ENCODE data around the gene HOGA1. TPM values are rescaled to one million over a fixed set of nuclear protein-coding genes. Genes with fewer than 3 reads are reported as not detected.
A peak's percentile ranks its signal among the peaks of the same experiment; 100 is the strongest.

Gene HOGA1
- total RNA-seq, 1 experiment from 2014 or later: 6.3 TPM

DNA sequence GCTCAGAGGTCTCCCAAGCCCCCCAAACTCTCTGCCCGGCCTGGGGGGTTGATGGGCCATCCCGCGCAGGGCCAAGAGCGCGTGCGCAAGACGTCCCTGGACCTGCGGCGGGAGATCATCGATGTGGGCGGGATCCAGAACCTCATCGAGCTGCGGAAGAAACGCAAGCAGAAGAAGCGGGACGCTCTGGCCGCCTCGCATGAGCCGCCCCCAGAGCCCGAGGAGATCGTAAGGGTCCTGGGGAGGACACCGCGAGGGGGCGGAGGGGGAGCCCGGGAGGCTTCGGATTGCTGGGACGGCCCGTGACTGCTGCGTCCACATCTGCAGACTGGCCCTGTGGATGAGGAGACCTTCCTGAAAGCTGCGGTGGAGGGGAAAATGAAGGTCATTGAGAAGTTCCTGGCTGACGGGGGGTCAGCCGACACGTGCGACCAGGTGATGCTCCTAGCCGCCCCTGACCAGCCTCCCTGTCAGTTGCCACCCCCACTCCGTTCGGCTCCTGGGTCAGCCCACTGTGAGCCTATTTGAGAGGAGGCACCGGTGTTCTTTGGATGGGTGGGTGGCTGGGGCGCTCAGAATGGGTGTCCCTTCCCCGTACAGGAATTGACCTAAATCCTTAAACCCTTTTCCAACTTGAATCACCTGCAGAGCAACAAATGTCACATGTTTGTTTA is 5.9 kb upstream of the HOGA1 start:
- no peak for DNase-seq (ENCODE audit: low spot score)

DNA sequence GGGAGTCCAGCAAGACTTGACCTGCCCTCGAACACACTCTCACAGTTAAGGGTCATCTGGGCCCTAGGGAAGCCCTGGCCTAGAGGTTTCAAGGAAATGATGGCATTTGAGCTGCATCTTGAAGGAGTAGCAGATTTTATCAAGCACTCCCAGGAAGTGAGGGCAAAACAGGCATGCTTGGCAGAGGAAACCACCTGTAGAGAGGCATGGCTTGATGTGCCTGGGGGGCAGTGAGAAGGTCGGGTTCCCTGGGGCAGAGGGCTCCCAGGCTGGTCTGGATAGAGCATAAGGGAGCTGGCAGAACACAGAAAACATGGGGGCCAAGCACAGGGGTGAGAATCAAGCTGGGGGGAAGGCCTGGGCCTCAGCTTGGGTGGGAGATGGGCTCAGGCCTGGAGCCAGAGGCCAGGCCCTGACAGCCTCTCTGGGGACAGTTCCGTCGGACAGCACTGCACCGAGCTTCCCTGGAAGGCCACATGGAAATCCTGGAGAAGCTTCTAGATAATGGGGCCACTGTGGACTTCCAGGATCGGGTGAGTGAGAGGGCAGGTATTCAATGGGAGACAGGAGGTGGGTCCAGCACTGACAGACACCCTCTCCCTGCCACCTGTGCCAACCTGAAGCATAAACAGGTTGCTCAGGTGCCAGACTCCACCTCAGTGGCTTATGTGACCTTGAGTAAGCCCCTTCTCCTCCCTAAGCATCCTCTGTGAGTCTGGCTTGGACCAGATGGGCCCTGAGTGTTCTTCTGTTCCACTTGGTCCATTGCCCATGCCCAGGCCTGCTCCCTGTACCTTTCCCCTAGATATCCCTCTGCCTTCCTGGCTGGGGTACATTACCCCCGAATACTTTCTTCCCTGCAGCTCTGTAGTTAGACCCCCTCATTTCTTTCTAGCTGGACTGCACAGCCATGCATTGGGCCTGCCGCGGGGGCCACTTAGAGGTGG is 3.5 kb upstream of the HOGA1 start:
- no peak for DNase-seq (ENCODE audit: low spot score)

DNA sequence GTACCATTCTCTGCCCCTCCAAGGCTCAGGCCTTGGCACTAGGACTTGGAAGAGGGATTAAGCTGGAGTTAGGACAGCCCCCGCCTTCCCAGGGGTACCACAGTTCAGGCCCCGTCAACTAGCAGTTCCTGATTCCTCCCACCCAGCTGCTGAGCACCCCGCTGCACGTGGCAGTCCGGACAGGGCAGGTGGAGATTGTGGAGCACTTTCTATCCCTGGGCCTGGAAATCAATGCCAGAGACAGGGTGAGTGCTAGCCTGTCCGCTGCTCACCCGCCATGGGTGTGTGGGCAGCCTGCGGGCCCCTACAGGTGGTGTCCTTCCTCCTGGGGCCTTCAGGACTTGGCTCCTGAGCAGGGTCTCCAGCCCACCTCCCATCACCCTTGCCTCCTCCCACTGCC is 2.0 kb upstream of the HOGA1 start:
- no peak for DNase-seq (ENCODE audit: low spot score)

DNA sequence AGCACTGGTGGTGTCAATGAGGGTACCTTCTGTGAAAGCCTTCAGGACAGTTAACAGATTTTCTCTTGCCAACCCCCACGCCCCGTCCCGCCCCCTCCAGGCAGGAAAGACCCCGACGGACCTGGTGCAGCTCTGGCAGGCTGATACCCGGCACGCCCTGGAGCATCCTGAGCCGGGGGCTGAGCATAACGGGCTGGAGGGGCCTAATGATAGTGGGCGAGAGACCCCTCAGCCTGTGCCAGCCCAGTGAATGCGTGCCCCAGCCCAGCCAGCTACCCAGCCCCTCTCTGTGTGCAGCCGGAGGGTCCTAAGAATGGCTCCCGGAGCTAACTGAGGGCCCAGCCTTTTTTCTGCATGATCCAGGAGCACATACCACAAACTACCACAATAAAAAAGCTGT is 713 bp upstream of the HOGA1 start:
- no peak for DNase-seq (ENCODE audit: low spot score)

DNA sequence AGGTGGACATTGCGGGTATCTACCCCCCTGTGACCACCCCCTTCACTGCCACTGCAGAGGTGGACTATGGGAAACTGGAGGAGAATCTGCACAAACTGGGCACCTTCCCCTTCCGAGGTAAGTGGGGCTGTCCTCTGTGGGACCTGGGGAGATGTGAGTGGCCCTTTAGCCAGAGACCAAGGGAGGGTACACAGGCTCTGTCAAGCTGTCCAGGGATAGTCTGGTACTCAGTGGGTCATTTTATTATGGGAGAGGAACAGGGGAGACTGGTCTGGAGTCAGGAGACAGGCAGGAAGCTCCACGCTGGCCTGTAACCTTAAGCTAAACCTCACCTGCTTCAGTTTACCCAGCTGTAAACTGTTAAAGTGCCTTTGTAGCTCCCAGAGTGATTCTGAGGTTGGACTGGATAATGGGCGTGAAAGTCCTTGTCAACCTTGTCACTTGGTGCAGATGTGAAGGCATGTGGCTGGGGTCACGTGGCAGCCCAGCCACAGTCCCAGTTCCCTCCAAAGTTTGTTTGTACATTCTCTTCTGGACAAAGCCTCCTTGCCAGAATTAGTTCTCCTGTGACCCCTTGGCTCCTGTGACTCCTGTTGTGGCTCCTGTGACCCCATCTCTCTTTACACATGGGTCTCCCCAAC is 729 bp downstream of the HOGA1 start:
- no peak for DNase-seq (ENCODE audit: low spot score)

DNA sequence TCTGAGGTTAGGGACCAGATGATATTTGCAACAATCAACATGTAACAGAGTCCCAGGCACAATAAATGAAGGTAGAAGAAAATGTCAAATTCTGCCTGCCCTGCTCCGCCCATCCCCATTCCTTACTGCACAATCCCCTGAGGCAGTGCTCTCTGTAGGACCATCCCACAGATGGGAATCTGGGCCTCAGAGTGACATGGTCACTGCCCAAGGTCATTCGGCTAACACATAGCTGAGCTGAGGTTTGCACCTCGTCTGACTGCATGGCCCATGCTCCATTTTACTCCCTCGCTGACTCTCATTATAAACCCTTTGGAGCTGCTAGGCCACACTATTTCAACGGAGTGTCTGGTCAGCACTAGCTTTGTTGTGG is 1.2 kb downstream of the HOGA1 start:
- DNase-seq (ENCODE audit: low spot score): no peak

DNA sequence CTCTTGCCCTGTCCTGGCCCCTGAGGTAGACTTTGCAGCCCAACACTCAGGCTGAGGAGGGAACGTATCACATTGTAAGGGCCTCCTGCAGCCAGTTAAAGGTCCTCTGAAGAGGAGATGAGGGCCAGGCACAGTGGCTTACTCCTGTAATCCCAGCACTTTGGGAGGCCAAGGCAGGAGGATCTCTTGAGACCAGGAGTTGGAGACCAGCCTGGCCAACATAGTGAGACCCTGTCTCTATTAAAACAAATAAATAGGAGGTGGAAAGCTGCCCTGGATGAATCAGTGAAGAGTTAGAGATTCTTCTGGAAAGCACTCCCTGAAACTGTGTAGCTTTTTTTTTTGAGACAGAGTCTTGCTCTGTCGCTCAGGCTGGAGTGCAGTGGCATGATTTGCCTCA is 3.0 kb downstream of the HOGA1 start:
- no peak for DNase-seq (ENCODE audit: low spot score)

DNA sequence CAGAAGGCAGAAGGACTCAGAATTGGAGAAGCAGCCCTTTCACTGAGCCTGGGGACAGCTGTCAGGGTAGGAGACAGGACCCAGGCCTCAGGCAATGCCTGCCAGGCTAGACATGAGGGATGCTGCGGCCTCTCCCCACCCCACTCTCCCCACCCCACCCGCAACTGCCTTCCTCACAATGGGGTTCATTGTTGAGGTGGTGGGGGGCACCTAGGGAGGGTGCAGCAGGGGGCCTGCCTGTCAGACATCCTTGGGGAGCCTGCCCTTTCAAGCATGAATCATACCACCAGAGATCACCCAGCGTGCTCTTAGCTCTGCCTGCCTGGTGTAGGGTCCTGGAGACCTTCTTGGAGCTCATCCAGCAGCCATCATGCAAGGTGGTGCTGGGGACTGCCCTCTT is 5.3 kb downstream of the HOGA1 start, which contains the start of gene C10orf62:
Gene C10orf62, plus strand, starts transcription at position 243 of the 400 bp plus-strand sequence. CDS start 177 bp downstream, outside the sequence.
- DNase-seq (ENCODE audit: low spot score): no peak

DNA sequence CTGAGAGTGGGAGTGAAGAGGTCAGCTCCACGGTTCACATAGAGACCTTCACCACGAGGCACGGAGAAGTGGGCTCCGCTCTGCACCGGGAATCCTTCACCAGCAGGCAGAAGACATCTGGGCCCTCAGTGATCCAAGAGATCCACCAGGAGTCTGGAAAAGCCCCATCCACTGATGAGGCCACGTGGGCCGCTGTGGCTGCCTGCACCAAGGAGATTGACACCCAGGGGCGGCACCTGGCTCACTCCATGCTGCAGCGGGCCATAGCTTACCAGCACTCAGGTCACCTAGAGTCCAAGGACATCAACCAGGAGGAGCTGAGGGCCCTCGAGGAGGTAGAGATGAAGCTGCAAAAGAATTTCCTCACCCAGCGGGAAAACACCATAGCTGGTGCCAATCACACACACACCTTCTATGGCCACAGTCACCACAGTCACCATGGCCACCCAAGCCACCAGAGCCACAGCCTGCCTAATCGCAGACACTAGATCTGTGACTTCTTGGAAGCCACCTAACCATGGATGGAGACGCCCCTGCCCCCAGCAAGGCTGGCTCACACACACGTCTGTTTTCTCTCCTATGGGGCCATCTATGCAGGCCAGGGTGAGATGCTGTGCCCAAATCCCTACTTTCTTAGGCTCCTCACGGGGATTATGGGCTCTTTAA is 6.0 kb downstream of the HOGA1 start:
- no peak for DNase-seq (ENCODE audit: low spot score)

DNA sequence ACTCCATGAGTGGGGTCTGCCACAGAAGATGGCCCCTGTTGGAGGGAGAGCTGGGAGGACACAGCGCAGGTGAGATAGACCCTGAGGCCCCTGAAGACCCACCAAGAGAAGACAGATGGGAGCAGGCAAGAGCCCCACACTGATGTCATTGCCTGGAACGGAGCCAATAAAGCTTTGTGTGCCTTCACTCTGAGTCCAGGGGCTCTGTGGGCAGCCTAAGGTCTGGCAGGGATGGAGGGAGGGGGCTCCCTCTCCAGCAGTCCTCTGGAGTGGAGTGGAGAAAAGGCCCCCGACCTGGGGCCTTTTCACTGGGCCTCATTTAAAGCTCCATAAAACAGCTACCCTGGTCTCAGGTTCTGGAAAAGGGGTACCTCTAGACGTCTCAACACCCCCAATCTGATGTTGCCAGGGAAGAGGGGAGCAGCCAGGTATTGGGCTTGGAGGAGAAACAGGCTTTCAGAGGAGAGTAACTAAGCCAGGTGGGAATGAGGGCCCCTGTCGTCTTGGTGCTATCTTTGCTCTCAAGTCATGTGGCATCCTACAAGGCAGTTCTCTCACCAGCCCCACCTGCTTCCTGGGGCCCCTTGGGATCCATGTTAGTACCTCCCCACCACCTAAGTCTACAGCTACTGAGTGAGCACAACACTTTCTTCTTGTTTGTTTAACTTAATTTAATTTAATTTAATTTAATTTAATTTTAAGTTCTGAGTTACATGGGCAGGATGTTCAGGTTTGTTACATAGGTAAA is 6.7 kb downstream of the HOGA1 start:
- no peak for DNase-seq (ENCODE audit: low spot score)

DNA sequence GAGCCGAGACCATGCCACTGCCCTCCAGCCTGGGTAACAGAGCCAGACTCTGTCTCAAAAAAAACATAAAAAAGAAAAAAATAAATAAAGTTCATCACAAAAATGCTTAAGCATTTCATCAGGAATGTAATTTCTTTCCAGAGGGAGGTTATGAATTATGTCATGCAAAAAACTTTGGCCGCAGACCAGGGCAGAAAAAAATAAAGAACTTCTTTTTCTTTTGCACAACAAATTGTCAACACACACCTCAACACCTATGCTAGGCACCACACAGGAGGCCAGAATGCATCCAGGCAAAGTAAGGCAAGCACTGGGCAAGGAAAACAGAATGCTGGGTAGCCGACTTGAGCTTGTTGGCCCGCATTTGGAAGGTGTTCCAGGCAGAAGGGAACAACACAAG is 9.2 kb downstream of the HOGA1 start:
- DNase-seq (ENCODE audit: low spot score): no peak

DNA sequence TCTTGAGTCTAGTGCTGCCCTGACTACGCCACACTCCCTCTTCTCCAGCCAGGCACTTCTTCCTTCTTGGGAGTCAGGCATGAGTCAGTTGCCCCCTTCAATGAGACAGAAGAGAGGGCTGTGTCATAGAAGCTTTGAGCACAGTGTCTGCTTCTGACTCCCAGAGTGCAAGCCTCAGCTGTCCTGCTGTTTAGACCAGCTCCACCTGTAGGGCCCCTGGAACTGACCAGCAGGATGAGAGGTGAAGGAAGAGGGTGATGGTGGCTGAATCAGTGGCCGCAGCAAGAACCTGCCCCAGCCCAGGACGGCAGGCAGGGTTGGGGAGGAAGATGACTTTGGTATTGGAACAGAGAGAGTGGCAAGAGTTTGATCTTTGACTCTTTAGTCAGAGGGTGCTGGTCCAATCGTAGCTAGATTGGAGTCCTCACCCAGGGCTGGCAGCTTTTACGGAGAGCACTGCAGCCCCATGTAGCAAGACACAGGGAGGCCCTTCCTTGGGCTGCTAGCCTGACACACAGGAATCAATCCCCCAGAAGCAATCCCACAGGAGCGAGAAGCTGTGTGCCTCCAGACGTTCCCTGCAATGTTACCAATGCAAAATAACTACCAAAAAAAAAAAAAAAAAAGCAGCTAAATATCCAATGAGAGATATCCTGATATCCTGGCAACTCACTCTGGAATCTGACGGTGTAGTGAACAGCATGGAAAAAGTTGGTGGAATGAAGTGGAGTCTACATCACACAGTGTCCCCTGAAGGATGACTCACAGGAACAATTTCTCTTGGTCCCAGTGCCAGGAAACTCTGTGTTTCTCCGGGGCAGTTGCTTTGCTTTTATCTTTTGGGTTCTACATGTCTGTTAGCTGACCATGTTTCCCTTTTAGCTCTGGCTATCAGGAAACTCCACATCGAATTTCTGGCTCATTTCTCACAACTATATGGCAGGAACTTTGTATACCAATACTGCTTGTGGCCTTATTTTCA is 12.2 kb downstream of the HOGA1 start:
- peak; percentile 94 for DNase-seq (ENCODE audit: low spot score)

DNA sequence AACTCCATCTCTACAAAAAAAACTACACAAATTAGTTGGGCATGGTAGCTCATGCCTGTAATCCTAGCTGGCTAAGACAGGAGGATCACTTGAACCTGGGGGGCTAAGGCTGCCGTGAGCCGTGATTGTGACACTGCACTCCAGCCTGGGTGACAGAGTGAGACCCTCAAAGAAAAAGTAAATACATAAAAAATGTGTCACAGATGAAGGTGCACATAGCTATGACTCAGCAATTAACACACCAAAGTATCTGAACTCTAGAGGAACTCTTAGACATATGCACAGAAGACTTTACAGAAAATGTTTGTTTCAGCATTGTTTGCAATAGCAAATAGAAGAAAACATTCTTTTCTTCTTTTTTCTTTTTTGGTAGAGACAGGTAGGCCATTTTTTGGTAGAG is 13.6 kb downstream of the HOGA1 start:
- DNase-seq (ENCODE audit: low spot score): no peak

DNA sequence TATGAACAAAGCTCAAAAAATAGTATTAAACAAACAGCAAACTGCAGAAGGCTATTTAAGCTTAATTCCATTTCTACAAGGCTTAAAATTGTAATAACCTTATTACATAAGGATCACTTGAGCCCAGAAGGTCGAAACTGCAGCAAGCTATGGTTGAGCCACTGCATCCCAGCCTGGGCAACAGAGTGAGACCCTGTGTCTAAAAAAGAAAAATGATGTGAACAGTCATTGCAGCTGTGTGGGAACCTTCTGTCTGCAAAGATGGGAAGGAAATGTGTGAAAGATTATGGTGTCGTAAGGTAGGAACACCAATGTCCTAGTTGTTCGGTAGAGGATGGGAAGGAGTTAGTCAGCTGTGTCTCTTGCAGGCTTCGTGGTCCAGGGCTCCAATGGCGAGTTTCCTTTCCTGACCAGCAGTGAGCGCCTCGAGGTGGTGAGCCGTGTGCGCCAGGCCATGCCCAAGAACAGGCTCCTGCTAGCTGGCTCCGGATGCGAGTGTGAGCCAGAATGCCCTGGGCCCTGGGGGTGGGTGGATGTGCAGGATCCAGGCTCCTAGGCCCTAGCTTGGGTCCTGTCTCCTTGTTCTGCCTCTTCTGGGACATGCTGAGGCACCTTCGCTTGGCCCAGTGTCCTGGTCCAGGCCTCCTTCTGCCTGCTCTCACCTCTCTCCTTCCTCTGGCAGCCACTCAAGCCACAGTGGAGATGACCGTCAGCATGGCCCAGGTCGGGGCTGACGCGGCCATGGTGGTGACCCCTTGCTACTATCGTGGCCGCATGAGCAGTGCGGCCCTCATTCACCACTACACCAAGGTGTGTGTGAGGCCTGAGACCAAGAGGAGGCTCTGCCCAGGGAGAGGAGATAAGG is 14.4 kb downstream of the HOGA1 start:
- DNase-seq (ENCODE audit: low spot score): no peak

DNA sequence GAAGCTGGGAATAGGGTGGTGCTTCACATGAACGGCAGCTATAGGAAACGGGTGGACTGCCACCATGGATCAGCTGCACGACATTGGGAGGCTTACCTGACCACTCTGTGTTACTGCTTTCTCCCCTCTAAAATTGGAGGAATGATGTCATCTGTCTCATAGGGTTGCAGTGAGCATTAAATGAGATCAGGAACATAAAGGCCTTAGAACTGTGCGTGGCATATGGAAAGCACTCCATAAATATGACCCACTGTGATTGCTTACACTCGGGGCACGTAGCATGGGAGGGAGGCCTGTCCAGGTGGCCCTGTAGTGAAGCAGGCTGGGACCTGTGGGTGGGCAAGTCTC is 15.1 kb downstream of the HOGA1 start:
- no peak for DNase-seq (ENCODE audit: low spot score)

DNA sequence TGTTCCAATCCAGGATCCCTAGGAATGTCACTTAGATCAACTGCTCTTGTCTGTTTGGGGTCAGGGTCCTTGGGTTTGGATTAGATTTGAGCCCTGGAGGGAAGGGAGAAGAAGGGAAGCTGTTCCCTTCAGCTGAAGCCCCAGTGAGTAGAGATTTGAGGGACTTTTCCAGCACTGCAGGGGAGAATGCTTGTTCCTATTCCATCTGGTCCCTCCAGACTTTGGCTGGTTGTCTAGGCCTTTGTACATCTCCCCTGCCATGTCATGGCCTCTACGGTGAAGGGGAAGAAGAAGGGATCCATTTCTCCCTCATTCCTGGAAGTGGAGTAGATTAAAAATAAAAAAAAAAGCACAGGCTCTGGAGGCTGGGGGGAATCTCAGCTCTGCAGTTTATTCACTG is 16.4 kb downstream of the HOGA1 start:
- no peak for DNase-seq (ENCODE audit: low spot score)

DNA sequence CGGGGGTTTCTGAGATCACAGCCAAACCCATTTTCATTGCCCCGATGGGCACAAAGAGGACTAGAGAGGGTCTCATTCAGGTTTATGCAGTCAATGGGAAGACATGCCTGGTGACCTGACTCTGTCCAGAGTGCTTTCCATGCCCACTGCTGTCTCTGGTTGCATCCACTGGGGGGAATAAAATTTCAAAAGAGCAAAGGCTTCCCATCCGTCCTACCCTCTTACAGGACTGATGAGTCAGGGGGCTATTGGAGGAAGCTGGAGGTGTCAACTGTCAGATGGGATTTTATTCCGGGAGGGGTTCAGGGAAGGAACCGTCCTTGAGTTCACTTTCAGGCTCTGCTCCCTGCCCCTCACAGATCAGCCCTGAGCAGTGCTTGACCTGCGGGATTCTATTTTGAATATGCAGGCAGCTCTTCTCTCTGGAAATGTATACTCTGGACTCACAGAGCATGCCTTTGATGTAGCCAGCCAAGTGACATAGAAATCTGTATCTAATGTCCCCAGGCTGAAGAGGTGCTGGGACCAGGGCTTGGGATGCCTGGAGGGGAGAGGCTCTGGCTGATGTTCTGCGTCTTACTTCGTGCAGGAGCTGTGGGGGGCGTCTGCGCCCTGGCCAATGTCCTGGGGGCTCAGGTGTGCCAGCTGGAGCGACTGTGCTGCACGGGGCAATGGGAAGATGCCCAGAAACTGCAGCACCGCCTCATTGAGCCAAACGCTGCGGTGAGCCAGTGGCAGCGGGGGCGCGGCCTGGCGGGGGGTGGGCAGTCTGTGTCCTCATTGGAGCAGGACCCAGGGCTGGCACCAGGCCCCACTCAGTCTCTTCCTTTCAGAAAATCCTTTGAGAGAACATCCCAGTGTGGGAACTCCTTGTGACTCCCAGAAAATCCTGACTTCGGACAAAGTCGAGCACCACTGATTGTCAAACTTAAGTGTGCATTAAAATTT is 17.4 kb downstream of the HOGA1 start:
- DNase-seq (ENCODE audit: low spot score): no peak

DNA sequence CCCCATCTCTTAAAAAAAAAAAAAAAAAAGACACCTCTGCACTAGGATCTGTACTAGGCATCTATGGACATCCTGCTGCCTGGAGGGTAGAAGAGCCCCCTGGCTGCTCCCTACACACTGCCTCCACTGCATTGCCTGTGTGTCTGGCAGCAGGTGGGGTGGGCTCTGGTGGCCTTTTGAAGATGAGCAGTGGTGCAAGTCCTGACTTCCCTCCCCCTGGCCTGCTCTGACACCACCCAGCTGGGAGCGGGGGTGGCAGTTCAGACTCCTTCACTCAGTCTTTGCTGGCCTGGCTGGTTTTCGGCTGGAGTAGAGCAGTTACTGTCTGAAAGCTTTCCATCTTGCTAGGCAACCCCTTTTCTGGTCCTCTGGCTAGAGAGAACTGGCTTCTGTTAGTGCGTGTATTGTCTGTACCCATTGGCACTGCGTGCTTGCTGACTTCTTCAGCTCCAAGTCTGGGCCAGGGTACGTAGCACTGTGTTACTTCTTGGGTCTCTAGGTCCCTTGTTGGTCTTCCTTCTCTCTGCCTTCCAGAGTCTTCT is 23.0 kb downstream of the HOGA1 start:
- no peak for DNase-seq (ENCODE audit: low spot score)
